ENCODE results near the gene ANTXR2.

ANTXR2 gene

GRCh38 chr4:79923281-79923680, 149.7 kb downstream of the ANTXR2 start:
- Mint-ChIP-seq H3K36me3 (no peaks in the 10 kb centered on the region), H3K27ac (no peak overlapping the region), H3K9me3 (ENCODE audit: low read depth) (no peaks in the 10 kb centered on the region)

GRCh38 chr4:79922011-79922410, 151.0 kb downstream of the ANTXR2 start:
- H3K36me3 Mint-ChIP-seq: no peaks in the 10 kb centered on the region
- H3K27ac Mint-ChIP-seq: no peak overlapping the region
- no peaks in the 10 kb centered on the region for H3K4me1 Mint-ChIP-seq (ENCODE audit: low read depth)
- no peak overlapping the region for H3K4me3 Mint-ChIP-seq
- no peaks in the 10 kb centered on the region for H3K9me3 Mint-ChIP-seq (ENCODE audit: low read depth)
- H3K27me3 Mint-ChIP-seq: no peaks in the 10 kb centered on the region

More at GRCh38 chr4:79923281-79923680, 149.7 kb downstream of the ANTXR2 start:
- no peaks in the 10 kb centered on the region for H3K4me1 Mint-ChIP-seq (ENCODE audit: low read depth)
- H3K4me3 Mint-ChIP-seq: no peak overlapping the region
- no peaks in the 10 kb centered on the region for H3K27me3 Mint-ChIP-seq

GRCh38 chr4:79920163-79920853, 152.7 kb downstream of the ANTXR2 start:
- H3K4me3 Mint-ChIP-seq: no peak overlapping the region
- no peaks in the 10 kb centered on the region for H3K4me1 Mint-ChIP-seq (ENCODE audit: low read depth)
- no peaks in the 10 kb centered on the region for H3K9me3 Mint-ChIP-seq (ENCODE audit: low read depth)
- no peaks in the 10 kb centered on the region for H3K27me3 Mint-ChIP-seq
- H3K36me3 Mint-ChIP-seq: peaks cover 1% of the 10 kb centered on the region
- no peak overlapping the region for H3K27ac Mint-ChIP-seq

- Mint-ChIP-seq H3K36me3 (peaks cover 3% of the 10 kb centered on the region), H3K4me3 (no peak overlapping the region), H3K27me3 (no peaks in the 10 kb centered on the region), H3K9me3 (ENCODE audit: low read depth) (no peaks in the 10 kb centered on the region), H3K4me1 (ENCODE audit: low read depth) (peaks cover 6% of the 10 kb centered on the region), H3K27ac (no peak overlapping the region)
Observed at GRCh38 chr4:79918292-79918691, 154.7 kb downstream of the ANTXR2 start.

GRCh38 chr4:79917246-79917645, 155.8 kb downstream of the ANTXR2 start:
- Mint-ChIP-seq H3K4me3 (no peak overlapping the region), H3K27ac (no peak overlapping the region)

GRCh38 chr4:79915246-79915645, 157.8 kb downstream of the ANTXR2 start:
- Mint-ChIP-seq H3K36me3 (peaks cover 4% of the 10 kb centered on the region), H3K27ac (no peak overlapping the region), H3K4me3 (no peak overlapping the region), H3K9me3 (ENCODE audit: low read depth) (no peaks in the 10 kb centered on the region), H3K4me1 (ENCODE audit: low read depth) (peaks cover 6% of the 10 kb centered on the region), H3K27me3 (no peaks in the 10 kb centered on the region)

More at GRCh38 chr4:79917246-79917645, 155.8 kb downstream of the ANTXR2 start:
- Mint-ChIP-seq H3K36me3 (peaks cover 3% of the 10 kb centered on the region), H3K27me3 (no peaks in the 10 kb centered on the region), H3K9me3 (ENCODE audit: low read depth) (no peaks in the 10 kb centered on the region), H3K4me1 (ENCODE audit: low read depth) (peaks cover 6% of the 10 kb centered on the region)

- no peaks in the 10 kb centered on the region for H3K27me3 Mint-ChIP-seq
- no peaks in the 10 kb centered on the region for H3K9me3 Mint-ChIP-seq (ENCODE audit: low read depth)
- H3K4me3 Mint-ChIP-seq: no peak overlapping the region
- peaks cover 6% of the 10 kb centered on the region for H3K4me1 Mint-ChIP-seq (ENCODE audit: low read depth)
- H3K36me3 Mint-ChIP-seq: peaks cover 4% of the 10 kb centered on the region
- no peak overlapping the region for H3K27ac Mint-ChIP-seq
Observed at GRCh38 chr4:79913581-79913980, 159.4 kb downstream of the ANTXR2 start.

GRCh38 chr4:79907001-79907400, 166.0 kb downstream of the ANTXR2 start:
- no peak overlapping the region for H3K4me3 Mint-ChIP-seq
- H3K36me3 Mint-ChIP-seq: peaks cover 29% of the 10 kb centered on the region
- H3K27me3 Mint-ChIP-seq: no peaks in the 10 kb centered on the region
- peaks cover 6% of the 10 kb centered on the region for H3K4me1 Mint-ChIP-seq (ENCODE audit: low read depth)
- H3K27ac Mint-ChIP-seq: no peak overlapping the region
- no peaks in the 10 kb centered on the region for H3K9me3 Mint-ChIP-seq (ENCODE audit: low read depth)

- peaks cover 29% of the 10 kb centered on the region for H3K36me3 Mint-ChIP-seq
- H3K4me1 Mint-ChIP-seq (ENCODE audit: low read depth): peaks cover 6% of the 10 kb centered on the region
- H3K27ac Mint-ChIP-seq: no peak overlapping the region
- no peak overlapping the region for H3K4me3 Mint-ChIP-seq
- no peaks in the 10 kb centered on the region for H3K9me3 Mint-ChIP-seq (ENCODE audit: low read depth)
- no peaks in the 10 kb centered on the region for H3K27me3 Mint-ChIP-seq
Observed at GRCh38 chr4:79906303-79906702, 166.7 kb downstream of the ANTXR2 start.

GRCh38 chr4:79905212-79905611, 167.8 kb downstream of the ANTXR2 start:
- Mint-ChIP-seq H3K27ac (no peak overlapping the region), H3K4me1 (ENCODE audit: low read depth) (peaks cover 6% of the 10 kb centered on the region), H3K27me3 (no peaks in the 10 kb centered on the region), H3K4me3 (no peak overlapping the region), H3K36me3 (peaks cover 27% of the 10 kb centered on the region), H3K9me3 (ENCODE audit: low read depth) (peaks cover 2% of the 10 kb centered on the region)

GRCh38 chr4:79904331-79904730, 168.7 kb downstream of the ANTXR2 start:
- Mint-ChIP-seq H3K9me3 (ENCODE audit: low read depth) (peaks cover 3% of the 10 kb centered on the region), H3K4me1 (ENCODE audit: low read depth) (peaks cover 6% of the 10 kb centered on the region), H3K27ac (no peak overlapping the region), H3K36me3 (peaks cover 27% of the 10 kb centered on the region), H3K4me3 (no peak overlapping the region), H3K27me3 (no peaks in the 10 kb centered on the region)

- peaks cover 3% of the 10 kb centered on the region for H3K9me3 Mint-ChIP-seq (ENCODE audit: low read depth)
- H3K27ac Mint-ChIP-seq: no peak overlapping the region
- H3K27me3 Mint-ChIP-seq: peaks cover 2% of the 10 kb centered on the region
Observed at GRCh38 chr4:79900182-79900581, 172.8 kb downstream of the ANTXR2 start.

GRCh38 chr4:79899481-79899880, 173.5 kb downstream of the ANTXR2 start:
- Mint-ChIP-seq H3K36me3 (peaks cover 3% of the 10 kb centered on the region), H3K4me1 (ENCODE audit: low read depth) (no peaks in the 10 kb centered on the region), H3K9me3 (ENCODE audit: low read depth) (peaks cover 3% of the 10 kb centered on the region), H3K27ac (no peak overlapping the region), H3K4me3 (no peak overlapping the region), H3K27me3 (peaks cover 2% of the 10 kb centered on the region)

More at GRCh38 chr4:79900182-79900581, 172.8 kb downstream of the ANTXR2 start:
- no peak overlapping the region for H3K4me3 Mint-ChIP-seq
- H3K36me3 Mint-ChIP-seq: peaks cover 7% of the 10 kb centered on the region
- H3K4me1 Mint-ChIP-seq (ENCODE audit: low read depth): no peaks in the 10 kb centered on the region

GRCh38 chr4:79898055-79898454, 175.0 kb downstream of the ANTXR2 start:
- peaks cover under 1% of the 10 kb centered on the region for H3K36me3 Mint-ChIP-seq
- H3K9me3 Mint-ChIP-seq (ENCODE audit: low read depth): peaks cover 3% of the 10 kb centered on the region
- no peak overlapping the region for H3K27ac Mint-ChIP-seq
- no peak overlapping the region for H3K4me3 Mint-ChIP-seq
- no peaks in the 10 kb centered on the region for H3K4me1 Mint-ChIP-seq (ENCODE audit: low read depth)
- H3K27me3 Mint-ChIP-seq: peaks cover 2% of the 10 kb centered on the region

- Mint-ChIP-seq H3K4me3 (no peak overlapping the region), H3K27me3 (peaks cover 2% of the 10 kb centered on the region), H3K4me1 (ENCODE audit: low read depth) (no peaks in the 10 kb centered on the region), H3K27ac (no peak overlapping the region), H3K36me3 (no peaks in the 10 kb centered on the region), H3K9me3 (ENCODE audit: low read depth) (peaks cover 3% of the 10 kb centered on the region)
Observed at GRCh38 chr4:79897174-79897573, 175.9 kb downstream of the ANTXR2 start.

GRCh38 chr4:79893456-79893855, 179.6 kb downstream of the ANTXR2 start:
- no peaks in the 10 kb centered on the region for H3K36me3 Mint-ChIP-seq
- no peaks in the 10 kb centered on the region for H3K4me1 Mint-ChIP-seq (ENCODE audit: low read depth)
- H3K27ac Mint-ChIP-seq: no peak overlapping the region
- no peak overlapping the region for H3K4me3 Mint-ChIP-seq
- peaks cover 2% of the 10 kb centered on the region for H3K27me3 Mint-ChIP-seq
- H3K9me3 Mint-ChIP-seq (ENCODE audit: low read depth): peaks cover 2% of the 10 kb centered on the region

Measured in activated naive CD8-positive, alpha-beta T cell (primary cell).